Nephron (organoid): ENCODE results near the gene PELI3.
"Not testable (repeated sequence)": the region's sequence is repeated elsewhere in the genome, so short reads cannot be mapped to it uniquely, and the experiment has no call there.

Experiments used
- H3K27ac Mint-ChIP-seq, 3 experiments: 2 replicates each; pipeline ENCODE4 v1.8.0; 2020; ENCODE audit warnings: mixed read lengths in 3 of 3, mild to moderate bottlenecking in 2 of 3, moderate library complexity in 1 of 3
- H3K27me3 Mint-ChIP-seq: 2 replicates; pipeline ENCODE4 v1.8.0; 2021; ENCODE audit warnings: low read depth, mild to moderate bottlenecking, moderate library complexity, mixed read lengths
- H3K36me3 Mint-ChIP-seq: 2 replicates; pipeline ENCODE4 v1.8.0; 2020; ENCODE audit warnings: low read depth, mixed read lengths
- H3K4me1 Mint-ChIP-seq: 2 replicates; pipeline ENCODE4 v1.8.0; 2020; ENCODE audit warnings: mixed read lengths
- H3K4me3 Mint-ChIP-seq, 3 experiments: 2 replicates each; pipeline ENCODE4 v1.8.0; 2020; ENCODE audit warnings: mild to moderate bottlenecking in 3 of 3, mixed read lengths in 3 of 3, moderate library complexity in 2 of 3
- H3K9me3 Mint-ChIP-seq: 2 replicates; pipeline ENCODE4 v1.8.0; 2020; ENCODE audit warnings: mixed read lengths
- TF ChIP-seq, protein P1 (sequence below), 3 experiments: fragments of 200-600 bp; sonication (generic); IDR thresholded peaks; one replicate each; pipeline ENCODE4 v1.5.0; 2021; ENCODE audit warnings: antibody characterized with exemption in 3 of 3; ENCODE audit not compliant: unreplicated experiment in 3 of 3

The PELI3 gene

GRCh38 chr11:66432597-66432996, 34.1 kb upstream of the PELI3 start:
- H3K36me3 Mint-ChIP-seq = peaks cover 38% of the 10 kb centered on the region
- H3K9me3 Mint-ChIP-seq = no peaks in the 10 kb centered on the region
- no peaks in the 10 kb centered on the region for H3K27me3 Mint-ChIP-seq
- H3K4me3 Mint-ChIP-seq = no peak overlapping the region
- TF ChIP-seq, protein P1, sequence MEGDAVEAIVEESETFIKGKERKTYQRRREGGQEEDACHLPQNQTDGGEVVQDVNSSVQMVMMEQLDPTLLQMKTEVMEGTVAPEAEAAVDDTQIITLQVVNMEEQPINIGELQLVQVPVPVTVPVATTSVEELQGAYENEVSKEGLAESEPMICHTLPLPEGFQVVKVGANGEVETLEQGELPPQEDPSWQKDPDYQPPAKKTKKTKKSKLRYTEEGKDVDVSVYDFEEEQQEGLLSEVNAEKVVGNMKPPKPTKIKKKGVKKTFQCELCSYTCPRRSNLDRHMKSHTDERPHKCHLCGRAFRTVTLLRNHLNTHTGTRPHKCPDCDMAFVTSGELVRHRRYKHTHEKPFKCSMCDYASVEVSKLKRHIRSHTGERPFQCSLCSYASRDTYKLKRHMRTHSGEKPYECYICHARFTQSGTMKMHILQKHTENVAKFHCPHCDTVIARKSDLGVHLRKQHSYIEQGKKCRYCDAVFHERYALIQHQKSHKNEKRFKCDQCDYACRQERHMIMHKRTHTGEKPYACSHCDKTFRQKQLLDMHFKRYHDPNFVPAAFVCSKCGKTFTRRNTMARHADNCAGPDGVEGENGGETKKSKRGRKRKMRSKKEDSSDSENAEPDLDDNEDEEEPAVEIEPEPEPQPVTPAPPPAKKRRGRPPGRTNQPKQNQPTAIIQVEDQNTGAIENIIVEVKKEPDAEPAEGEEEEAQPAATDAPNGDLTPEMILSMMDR (IDR thresholded peaks at IDR 0.05; ENCODE audit: unreplicated experiment in 3 of 3) = no peak
- no peaks in the 10 kb centered on the region for H3K4me1 Mint-ChIP-seq
- H3K27ac Mint-ChIP-seq = no peak overlapping the region

GRCh38 chr11:66437979-66438503, 28.7 kb upstream of the PELI3 start:
- Mint-ChIP-seq H3K27me3 (peaks cover 7% of the 10 kb centered on the region), H3K36me3 (peaks cover 25% of the 10 kb centered on the region), H3K9me3 (no peaks in the 10 kb centered on the region), H3K4me1 (peaks cover 6% of the 10 kb centered on the region), H3K4me3 (peak overlapping the region; percentile 88 to 94 (median 90)), H3K27ac (peak overlapping the region; percentile 98 to 100 (median 99))
- TF ChIP-seq, protein P1 (IDR thresholded peaks at IDR 0.05; ENCODE audit: unreplicated experiment in 3 of 3) = no peak

DNA sequence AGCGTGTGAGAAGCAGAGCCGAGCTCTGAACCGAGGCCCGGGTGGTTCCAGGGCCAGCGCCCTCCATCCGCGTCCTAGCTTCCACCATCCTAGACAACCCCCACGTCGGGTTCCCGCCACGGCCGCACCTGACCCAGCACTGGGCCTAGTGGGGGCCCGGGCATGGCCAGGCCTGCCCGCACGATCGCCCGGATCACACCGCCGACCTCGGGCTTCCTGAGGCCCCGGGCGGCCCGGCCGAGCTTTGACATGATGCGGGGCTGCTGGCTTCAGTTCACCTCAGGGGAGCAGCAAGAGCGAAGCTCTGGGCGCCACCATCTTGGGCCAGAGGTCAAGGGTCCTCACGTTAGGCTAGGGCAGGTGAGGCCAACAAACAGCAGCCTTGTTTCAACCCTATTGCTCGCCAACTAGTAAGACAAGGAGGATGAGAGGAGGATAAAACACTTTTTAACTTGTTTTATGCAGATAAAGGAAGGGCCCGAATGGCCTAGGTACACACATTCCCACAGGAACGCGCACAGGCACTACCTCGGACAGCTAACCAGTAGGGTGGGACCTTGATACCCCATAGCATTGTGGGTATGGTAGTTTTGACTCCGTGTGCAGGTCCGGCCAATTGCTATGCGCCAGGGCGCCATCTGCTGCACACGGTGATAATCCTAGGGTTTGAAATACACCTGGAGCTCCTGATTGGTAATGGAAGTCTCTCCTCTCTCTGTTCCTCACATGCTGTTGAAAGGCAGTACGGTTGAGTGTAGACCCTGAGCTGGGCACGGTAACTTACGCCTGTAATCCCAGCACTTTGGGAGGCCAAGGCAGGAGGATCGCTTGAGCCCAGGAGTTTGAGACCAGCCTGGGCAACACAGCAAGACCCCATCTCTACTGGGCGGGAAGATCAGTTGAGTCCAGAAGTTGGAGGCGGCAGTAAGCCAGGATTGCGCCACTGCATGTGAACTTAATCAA, 27.9 kb upstream of the PELI3 start, which contains the start of gene MRPL11:
Gene MRPL11 (minus strand): TSS at position 345 of the 963 bp plus-strand sequence. CDS start 94 bp downstream, at position 251.
- Mint-ChIP-seq H3K27me3 (peaks cover 12% of the 10 kb centered on the region), H3K36me3 (peaks cover 23% of the 10 kb centered on the region), H3K27ac (peak within 1 kb of the TSS; percentile 98 to 100 (median 99)), H3K4me3 (peak within 1 kb of the TSS; percentile 88 to 94 (median 90)), H3K9me3 (no peaks in the 10 kb centered on the region), H3K4me1 (peaks cover 6% of the 10 kb centered on the region)
- TF ChIP-seq, protein P1 (IDR thresholded peaks at IDR 0.05; ENCODE audit: unreplicated experiment in 3 of 3) = peak; percentile 57 to 66 (median 62)

DNA sequence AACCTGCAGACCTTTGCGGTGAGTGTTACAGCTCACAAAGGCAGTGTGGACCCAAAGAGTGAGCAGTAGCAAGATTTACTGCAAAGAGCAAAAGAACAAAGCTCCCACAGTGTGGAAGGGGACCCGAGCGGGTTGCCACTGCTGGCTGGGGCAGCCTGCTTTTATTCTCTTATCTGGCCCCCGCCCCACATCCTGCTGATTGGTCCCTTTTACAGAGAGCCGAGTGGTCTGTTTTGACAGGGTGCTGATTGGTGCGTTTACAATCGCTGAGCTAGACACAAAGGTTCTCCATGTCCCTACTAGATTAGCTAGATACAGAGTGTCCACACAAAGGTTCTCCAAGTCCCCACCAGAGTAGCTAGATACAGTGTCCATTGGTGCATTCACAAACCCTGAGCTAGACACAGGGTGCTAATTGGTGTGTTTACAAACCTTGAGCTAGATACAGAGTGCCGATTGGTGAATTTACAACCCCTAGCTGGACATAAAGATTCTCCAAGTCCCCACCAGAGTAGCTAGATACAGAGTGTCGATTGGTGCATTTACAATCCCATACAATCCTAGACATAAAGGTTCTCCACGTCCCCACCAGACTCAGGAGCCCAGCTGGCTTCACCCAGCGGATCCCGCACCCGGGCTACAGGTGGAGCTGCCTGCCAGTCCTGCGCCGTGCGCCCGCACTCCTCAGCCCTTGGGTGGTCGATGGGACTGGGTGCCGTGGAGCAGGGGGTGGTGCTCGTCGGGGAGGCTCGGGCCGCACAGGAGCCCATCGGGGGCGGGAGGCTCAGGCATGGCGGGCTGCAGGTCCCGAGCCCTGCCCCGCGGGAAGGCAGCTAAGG, 26.4 kb upstream of the PELI3 start:
- peaks cover 17% of the 10 kb centered on the region for H3K36me3 Mint-ChIP-seq
- H3K4me1 Mint-ChIP-seq, H3K9me3 Mint-ChIP-seq, H3K27ac Mint-ChIP-seq: not testable (repeated sequence)
- peaks cover 12% of the 10 kb centered on the region for H3K27me3 Mint-ChIP-seq
- H3K4me3 Mint-ChIP-seq = peak overlapping the region in 1 of 3 experiments; percentile 60

GRCh38 chr11:66440940-66441282, 25.8 kb upstream of the PELI3 start:
- not testable (repeated sequence) for H3K4me1 Mint-ChIP-seq, H3K4me3 Mint-ChIP-seq, H3K27ac Mint-ChIP-seq, H3K9me3 Mint-ChIP-seq
- peaks cover 11% of the 10 kb centered on the region for H3K36me3 Mint-ChIP-seq
- peaks cover 12% of the 10 kb centered on the region for H3K27me3 Mint-ChIP-seq

GRCh38 chr11:66443602-66444001, 23.1 kb upstream of the PELI3 start:
- Mint-ChIP-seq H3K27me3 (peaks cover 15% of the 10 kb centered on the region), H3K4me1 (no peaks in the 10 kb centered on the region), H3K27ac (no peak overlapping the region), H3K4me3 (no peak overlapping the region), H3K36me3 (no peaks in the 10 kb centered on the region), H3K9me3 (no peaks in the 10 kb centered on the region)
- TF ChIP-seq, protein P1 (IDR thresholded peaks at IDR 0.05; ENCODE audit: unreplicated experiment in 3 of 3) = no peak
